ENCODE data around the gene CNNM3.

CNNM3 gene

DNA sequence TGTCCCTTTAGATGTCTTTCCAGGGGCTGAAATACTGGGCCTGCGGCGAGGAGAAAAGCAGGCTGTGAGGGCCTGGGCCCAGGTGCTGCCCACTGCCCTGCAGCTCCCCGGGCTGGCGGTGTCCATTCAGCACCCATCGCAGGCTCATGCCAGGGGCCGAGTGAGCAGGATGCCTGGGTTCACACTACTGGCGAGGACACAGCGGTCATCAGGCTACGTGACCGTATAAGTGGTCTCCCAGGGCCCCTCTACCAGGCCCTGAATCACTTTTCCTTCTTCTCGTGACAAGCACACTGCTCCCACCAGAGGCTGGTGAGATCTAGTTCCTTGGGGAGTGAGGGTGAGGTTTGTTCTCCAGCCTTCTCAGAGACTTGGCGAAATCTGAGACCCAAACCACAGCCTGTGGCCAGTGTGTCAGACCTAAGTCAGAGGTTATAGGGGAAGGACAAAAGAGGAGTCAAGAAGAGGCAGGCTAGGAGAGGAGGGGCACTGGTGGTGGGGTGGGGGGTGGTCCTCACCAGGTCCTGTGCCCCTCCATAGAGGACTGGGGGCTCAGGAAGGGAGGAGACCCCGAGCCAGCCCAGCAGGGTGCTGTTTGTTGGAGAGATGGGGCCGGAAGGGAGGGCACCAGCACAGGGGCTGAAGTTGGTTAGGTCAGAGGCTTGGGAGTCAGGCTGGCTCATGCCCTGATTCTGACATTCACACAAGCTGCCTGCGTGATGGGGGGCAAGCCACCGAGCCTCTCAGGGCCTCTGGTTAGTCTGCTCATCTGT lies 60.4 kb downstream of the CNNM3 start:
- Histone ChIP-seq H3K9ac (ENCODE audit: low read depth in 1 of 2, low read length in 2 of 2) (no peak overlapping the region), H3K4me3 (ENCODE audit: low read length in 2 of 2) (no peak overlapping the region), H3K27ac (ENCODE audit: low read depth in 2 of 2, low read length in 2 of 2) (no peak overlapping the region), H3K27me3 (ENCODE audit: control insufficient read depth in 2 of 2, insufficient read depth in 2 of 2, low read length in 2 of 2) (no peaks in the 10 kb centered on the region), H3K9me3 (ENCODE audit: control insufficient read depth in 2 of 2, low read length in 2 of 2) (no peaks in the 10 kb centered on the region), H3K36me3 (ENCODE audit: control insufficient read depth in 2 of 2, insufficient read depth in 2 of 2, low read length in 2 of 2) (no peaks in the 10 kb centered on the region), H3K4me1 (ENCODE audit: control insufficient read depth in 2 of 2, insufficient read depth in 2 of 2, low read length in 2 of 2) (peaks cover 0 to 15% of the 10 kb centered on the region in 2 donors)

DNA sequence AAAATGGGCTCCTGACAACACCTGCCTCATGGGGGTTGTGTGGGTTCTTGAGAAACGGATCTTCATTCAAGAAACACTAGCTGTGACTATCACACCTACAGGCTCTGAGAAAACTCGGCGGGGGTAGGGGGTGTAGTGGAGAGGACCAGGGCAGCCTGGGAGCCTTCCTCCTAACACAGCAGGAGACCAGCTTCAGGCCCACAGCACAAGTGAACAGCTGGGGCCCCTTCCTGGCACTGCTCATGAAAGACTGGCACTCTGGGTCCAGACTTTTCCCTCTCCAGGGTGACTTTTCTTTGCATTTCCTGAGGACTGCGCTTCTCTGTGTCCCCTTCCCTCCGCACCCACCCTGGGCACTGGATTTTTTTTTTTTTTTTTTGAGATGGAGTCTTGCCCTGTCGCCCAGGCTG lies 61.0 kb downstream of the CNNM3 start:
- H3K27me3 ChIP-seq (ENCODE audit: control insufficient read depth in 2 of 2, insufficient read depth in 2 of 2, low read length in 2 of 2): no peaks in the 10 kb centered on the region
- H3K9ac ChIP-seq (ENCODE audit: low read depth in 1 of 2, low read length in 2 of 2): no peak overlapping the region
- H3K27ac ChIP-seq (ENCODE audit: low read depth in 2 of 2, low read length in 2 of 2): no peak overlapping the region
- H3K9me3 ChIP-seq (ENCODE audit: control insufficient read depth in 2 of 2, low read length in 2 of 2): no peaks in the 10 kb centered on the region
- H3K4me3 ChIP-seq (ENCODE audit: low read length in 2 of 2): no peak overlapping the region
- no peaks in the 10 kb centered on the region for H3K36me3 ChIP-seq (ENCODE audit: control insufficient read depth in 2 of 2, insufficient read depth in 2 of 2, low read length in 2 of 2)
- H3K4me1 ChIP-seq (ENCODE audit: control insufficient read depth in 2 of 2, insufficient read depth in 2 of 2, low read length in 2 of 2): peaks cover 0 to 15% of the 10 kb centered on the region in 2 donors

DNA sequence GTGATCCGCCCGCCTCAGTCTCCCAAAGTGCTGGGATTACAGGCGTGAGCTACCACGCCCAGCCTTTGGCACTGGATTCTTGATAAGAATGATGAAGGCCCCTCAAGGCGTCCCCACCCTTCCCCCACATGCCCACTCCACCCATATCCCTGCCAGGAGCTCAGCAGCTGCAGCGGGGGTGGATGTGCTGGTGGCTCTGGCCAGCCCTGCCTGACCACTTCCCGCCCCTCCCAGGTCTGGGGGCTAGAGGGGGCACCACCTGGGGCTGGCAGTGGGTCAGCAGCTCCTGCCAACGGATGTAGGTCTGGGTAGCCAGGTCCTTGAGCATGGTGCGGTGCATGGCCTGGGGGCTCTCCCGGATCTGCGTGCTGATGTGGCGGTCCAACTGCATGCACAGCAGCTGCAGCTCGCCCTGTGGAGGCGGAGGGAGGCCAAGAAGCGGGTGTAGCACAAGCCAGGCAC lies 61.6 kb downstream of the CNNM3 start:
- Histone ChIP-seq H3K9ac (ENCODE audit: low read depth in 1 of 2, low read length in 2 of 2) (no peak overlapping the region), H3K36me3 (ENCODE audit: control insufficient read depth in 2 of 2, insufficient read depth in 2 of 2, low read length in 2 of 2) (no peaks in the 10 kb centered on the region), H3K4me3 (ENCODE audit: low read length in 2 of 2) (no peak overlapping the region), H3K9me3 (ENCODE audit: control insufficient read depth in 2 of 2, low read length in 2 of 2) (no peaks in the 10 kb centered on the region), H3K4me1 (ENCODE audit: control insufficient read depth in 2 of 2, insufficient read depth in 2 of 2, low read length in 2 of 2) (peaks cover 0 to 15% of the 10 kb centered on the region in 2 donors), H3K27ac (ENCODE audit: low read depth in 2 of 2, low read length in 2 of 2) (no peak overlapping the region), H3K27me3 (ENCODE audit: control insufficient read depth in 2 of 2, insufficient read depth in 2 of 2, low read length in 2 of 2) (no peaks in the 10 kb centered on the region)

DNA sequence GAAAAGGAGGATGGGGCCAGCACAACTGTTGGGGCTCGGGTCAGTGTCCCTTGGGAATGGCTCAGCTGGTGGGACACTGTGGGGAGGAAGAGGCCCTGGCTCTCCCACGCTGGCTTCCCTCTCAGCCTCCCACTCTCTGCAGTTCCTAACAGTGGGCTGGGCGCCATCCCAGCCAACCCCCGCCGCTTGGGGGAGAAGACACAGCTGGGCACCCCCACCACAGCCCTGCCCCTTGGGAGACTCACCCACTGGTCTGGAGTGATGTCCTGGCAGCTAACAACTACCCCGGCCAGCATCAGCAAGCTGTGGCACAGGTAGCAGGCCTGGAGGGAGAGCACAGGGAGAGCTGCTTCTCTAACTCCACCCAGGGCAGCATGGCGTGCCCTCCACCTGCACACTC lies 62.1 kb downstream of the CNNM3 start:
- peaks cover 0 to 15% of the 10 kb centered on the region in 2 donors for H3K4me1 ChIP-seq (ENCODE audit: control insufficient read depth in 2 of 2, insufficient read depth in 2 of 2, low read length in 2 of 2)
- no peak overlapping the region for H3K9ac ChIP-seq (ENCODE audit: low read depth in 1 of 2, low read length in 2 of 2)

DNA sequence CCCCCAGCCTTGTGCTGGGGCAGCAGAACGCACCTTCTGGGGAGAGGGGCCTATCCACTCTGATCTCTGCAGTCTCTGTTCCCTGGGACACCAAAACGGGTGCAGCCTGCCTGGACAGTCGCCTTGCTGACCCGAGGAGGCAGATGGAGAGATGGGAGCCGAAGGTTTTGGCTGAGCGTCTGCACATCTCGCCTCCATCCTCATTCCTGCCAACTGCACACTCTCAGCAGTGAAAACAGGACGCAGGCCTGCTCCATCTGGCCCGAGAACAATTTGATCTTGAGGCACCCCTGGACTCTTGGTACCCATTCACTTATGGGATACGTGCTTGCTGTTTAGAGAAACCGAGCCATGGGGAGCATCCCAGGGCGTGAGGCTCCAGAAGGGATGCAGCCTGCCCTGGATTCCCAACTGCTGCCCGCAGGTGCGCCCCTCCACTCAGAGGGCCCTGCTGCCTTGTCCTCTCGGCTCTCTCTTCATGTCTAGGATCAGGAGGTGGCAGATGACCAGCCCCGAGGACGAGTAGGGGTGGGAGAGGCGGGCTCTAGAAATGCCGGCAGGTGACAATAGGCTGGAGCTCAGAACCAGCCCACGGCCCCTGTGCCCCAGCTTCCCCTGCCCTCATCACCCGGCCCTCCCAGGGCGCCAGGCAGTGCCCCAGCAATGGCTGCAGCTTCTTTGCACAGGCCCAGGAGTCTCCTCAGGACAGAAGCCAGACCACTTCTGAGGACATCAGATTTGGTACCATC lies 62.9 kb downstream of the CNNM3 start:
- Histone ChIP-seq H3K9me3 (ENCODE audit: control insufficient read depth in 2 of 2, low read length in 2 of 2) (no peaks in the 10 kb centered on the region), H3K4me3 (ENCODE audit: low read length in 2 of 2) (no peak overlapping the region), H3K9ac (ENCODE audit: low read depth in 1 of 2, low read length in 2 of 2) (no peak overlapping the region), H3K27me3 (ENCODE audit: control insufficient read depth in 2 of 2, insufficient read depth in 2 of 2, low read length in 2 of 2) (no peaks in the 10 kb centered on the region), H3K4me1 (ENCODE audit: control insufficient read depth in 2 of 2, insufficient read depth in 2 of 2, low read length in 2 of 2) (peaks cover 0 to 10% of the 10 kb centered on the region in 2 donors), H3K36me3 (ENCODE audit: control insufficient read depth in 2 of 2, insufficient read depth in 2 of 2, low read length in 2 of 2) (no peaks in the 10 kb centered on the region), H3K27ac (ENCODE audit: low read depth in 2 of 2, low read length in 2 of 2) (no peak overlapping the region)

More for the DNA sequence above, 62.1 kb downstream of the CNNM3 start:
- Histone ChIP-seq H3K27me3 (ENCODE audit: control insufficient read depth in 2 of 2, insufficient read depth in 2 of 2, low read length in 2 of 2) (no peaks in the 10 kb centered on the region), H3K27ac (ENCODE audit: low read depth in 2 of 2, low read length in 2 of 2) (no peak overlapping the region), H3K9me3 (ENCODE audit: control insufficient read depth in 2 of 2, low read length in 2 of 2) (no peaks in the 10 kb centered on the region), H3K4me3 (ENCODE audit: low read length in 2 of 2) (no peak overlapping the region), H3K36me3 (ENCODE audit: control insufficient read depth in 2 of 2, insufficient read depth in 2 of 2, low read length in 2 of 2) (no peaks in the 10 kb centered on the region)

DNA sequence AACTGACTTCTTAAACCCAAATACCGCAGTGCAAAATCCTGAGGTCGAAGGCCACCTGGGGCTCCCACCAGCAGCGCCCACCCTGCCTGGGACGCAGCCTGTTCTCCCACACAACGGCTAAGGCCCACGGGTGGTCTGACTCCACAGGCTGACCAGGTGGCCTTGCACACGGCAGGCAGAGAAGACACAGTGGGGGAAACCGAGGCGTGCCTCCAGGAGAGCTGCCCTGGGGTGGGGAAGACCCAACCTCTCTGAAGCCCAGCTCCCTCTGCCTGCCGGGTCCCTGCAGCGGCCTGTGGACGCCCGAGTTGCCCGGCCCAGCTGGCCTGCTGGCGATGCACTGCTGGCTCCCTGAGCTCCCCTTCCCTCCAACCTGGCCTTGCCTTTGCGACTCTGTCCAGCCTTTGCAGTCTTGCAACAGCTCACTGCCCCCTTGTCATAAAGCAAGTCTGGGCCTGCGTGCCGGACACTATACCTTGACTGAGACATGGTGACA lies 63.5 kb downstream of the CNNM3 start:
- no peaks in the 10 kb centered on the region for H3K36me3 ChIP-seq (ENCODE audit: control insufficient read depth in 2 of 2, insufficient read depth in 2 of 2, low read length in 2 of 2)
- peaks cover 0 to 4% of the 10 kb centered on the region in 2 donors for H3K4me1 ChIP-seq (ENCODE audit: control insufficient read depth in 2 of 2, insufficient read depth in 2 of 2, low read length in 2 of 2)
- no peaks in the 10 kb centered on the region for H3K9me3 ChIP-seq (ENCODE audit: control insufficient read depth in 2 of 2, low read length in 2 of 2)
- no peak overlapping the region for H3K4me3 ChIP-seq (ENCODE audit: low read length in 2 of 2)
- H3K27ac ChIP-seq (ENCODE audit: low read depth in 2 of 2, low read length in 2 of 2): no peak overlapping the region
- H3K9ac ChIP-seq (ENCODE audit: low read depth in 1 of 2, low read length in 2 of 2): no peak overlapping the region
- H3K27me3 ChIP-seq (ENCODE audit: control insufficient read depth in 2 of 2, insufficient read depth in 2 of 2, low read length in 2 of 2): no peaks in the 10 kb centered on the region

DNA sequence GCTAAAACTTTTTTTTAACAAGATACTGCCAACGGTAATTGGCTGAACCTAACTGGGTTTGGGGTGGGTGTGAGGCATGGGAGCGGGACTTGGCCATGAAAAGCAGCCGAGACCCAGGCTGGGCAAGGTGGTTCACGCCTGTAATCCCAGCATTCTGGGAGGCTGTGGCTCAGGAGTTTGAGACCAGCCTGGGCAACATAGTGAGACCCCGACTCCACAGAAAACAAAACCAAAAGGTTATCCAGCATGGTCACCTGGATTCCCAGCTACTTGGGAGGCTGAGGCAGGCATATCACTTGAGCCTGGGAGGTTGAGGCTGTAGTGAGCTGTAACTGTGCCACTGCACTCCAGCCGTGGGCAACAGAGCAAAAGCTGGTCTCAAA lies 64.8 kb downstream of the CNNM3 start:
- Histone ChIP-seq H3K9me3 (ENCODE audit: control insufficient read depth in 2 of 2, low read length in 2 of 2) (no peaks in the 10 kb centered on the region), H3K36me3 (ENCODE audit: control insufficient read depth in 2 of 2, insufficient read depth in 2 of 2, low read length in 2 of 2) (no peaks in the 10 kb centered on the region), H3K4me1 (ENCODE audit: control insufficient read depth in 2 of 2, insufficient read depth in 2 of 2, low read length in 2 of 2) (no peaks in the 10 kb centered on the region), H3K4me3 (ENCODE audit: low read length in 2 of 2) (no peak overlapping the region), H3K27me3 (ENCODE audit: control insufficient read depth in 2 of 2, insufficient read depth in 2 of 2, low read length in 2 of 2) (no peaks in the 10 kb centered on the region), H3K27ac (ENCODE audit: low read depth in 2 of 2, low read length in 2 of 2) (no peak overlapping the region), H3K9ac (ENCODE audit: low read depth in 1 of 2, low read length in 2 of 2) (no peak overlapping the region)

DNA sequence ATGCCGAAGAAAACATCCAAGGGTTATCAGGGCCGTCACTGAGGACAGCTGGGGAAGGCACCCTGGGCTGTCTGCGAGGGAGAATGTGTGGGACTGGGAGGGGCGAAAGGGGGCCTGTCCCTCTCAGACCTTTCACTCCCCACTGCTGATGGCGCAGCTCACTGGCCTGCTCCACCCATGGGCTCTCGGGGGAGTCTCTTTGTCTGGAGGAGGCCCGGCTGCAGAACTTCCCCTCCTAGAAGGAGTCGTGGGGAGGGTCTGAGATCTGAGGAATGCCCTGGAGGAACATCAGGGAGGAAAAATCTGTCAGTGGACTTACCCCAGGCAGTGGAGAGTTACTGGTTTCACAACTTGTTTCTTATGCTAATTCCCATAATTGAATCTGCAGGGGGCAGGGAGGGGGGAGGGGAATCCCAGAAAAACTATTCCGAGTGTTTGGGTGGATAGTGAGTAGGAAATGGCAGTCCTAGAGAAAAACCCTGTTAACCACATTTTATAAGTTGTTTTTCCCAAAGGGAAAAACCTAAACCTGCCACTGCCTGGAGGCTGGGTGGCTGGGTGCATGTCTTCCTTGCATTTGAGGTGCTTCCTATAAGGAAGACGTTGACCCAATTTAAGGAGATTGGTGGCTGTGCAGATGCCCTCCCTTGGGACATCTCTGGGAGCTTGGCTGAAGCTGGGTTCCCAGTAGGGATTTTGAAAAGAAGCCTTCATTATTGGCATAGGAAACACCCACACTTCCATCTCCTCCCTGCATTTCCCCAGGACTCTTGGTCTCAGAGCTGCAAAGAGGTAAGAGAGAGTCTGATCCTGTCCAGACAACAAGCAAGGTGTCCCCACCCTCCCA lies 65.5 kb downstream of the CNNM3 start:
- Histone ChIP-seq H3K9ac (ENCODE audit: low read depth in 1 of 2, low read length in 2 of 2) (no peak overlapping the region), H3K27me3 (ENCODE audit: control insufficient read depth in 2 of 2, insufficient read depth in 2 of 2, low read length in 2 of 2) (no peaks in the 10 kb centered on the region), H3K36me3 (ENCODE audit: control insufficient read depth in 2 of 2, insufficient read depth in 2 of 2, low read length in 2 of 2) (no peaks in the 10 kb centered on the region), H3K4me1 (ENCODE audit: control insufficient read depth in 2 of 2, insufficient read depth in 2 of 2, low read length in 2 of 2) (no peaks in the 10 kb centered on the region), H3K4me3 (ENCODE audit: low read length in 2 of 2) (no peak overlapping the region), H3K27ac (ENCODE audit: low read depth in 2 of 2, low read length in 2 of 2) (no peak overlapping the region), H3K9me3 (ENCODE audit: control insufficient read depth in 2 of 2, low read length in 2 of 2) (no peaks in the 10 kb centered on the region)

DNA sequence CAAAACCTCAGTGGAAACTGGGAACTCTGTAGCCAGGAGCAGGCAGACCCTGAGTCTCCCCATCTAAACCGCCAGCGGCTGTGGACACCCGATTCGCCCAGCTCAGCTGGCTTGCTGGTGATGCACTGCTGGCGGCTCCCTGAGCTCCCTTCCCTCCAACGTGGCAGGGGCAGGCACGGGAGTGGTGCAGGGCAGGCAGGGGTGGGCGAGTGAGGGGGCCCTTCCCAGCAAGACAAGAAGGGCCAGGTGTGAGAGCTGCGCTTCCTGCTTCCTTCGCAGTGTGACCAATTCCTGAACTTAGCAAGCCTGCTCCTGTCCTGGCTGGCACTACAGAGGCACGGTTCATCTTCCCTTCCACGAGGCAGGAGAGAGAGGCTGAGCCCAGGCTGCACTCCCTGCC lies 66.2 kb downstream of the CNNM3 start:
- Histone ChIP-seq H3K9me3 (ENCODE audit: control insufficient read depth in 2 of 2, low read length in 2 of 2) (no peaks in the 10 kb centered on the region), H3K27me3 (ENCODE audit: control insufficient read depth in 2 of 2, insufficient read depth in 2 of 2, low read length in 2 of 2) (no peaks in the 10 kb centered on the region), H3K4me1 (ENCODE audit: control insufficient read depth in 2 of 2, insufficient read depth in 2 of 2, low read length in 2 of 2) (peaks cover under 1 to 3% of the 10 kb centered on the region in 2 donors), H3K36me3 (ENCODE audit: control insufficient read depth in 2 of 2, insufficient read depth in 2 of 2, low read length in 2 of 2) (no peaks in the 10 kb centered on the region), H3K27ac (ENCODE audit: low read depth in 2 of 2, low read length in 2 of 2) (no peak overlapping the region), H3K4me3 (ENCODE audit: low read length in 2 of 2) (no peak overlapping the region), H3K9ac (ENCODE audit: low read depth in 1 of 2, low read length in 2 of 2) (no peak overlapping the region)
